Measurements from ENCODE around the gene TAMALIN. TPM values are rescaled to one million over a fixed set of nuclear protein-coding genes. Genes with fewer than 3 reads are reported as not detected.
A peak's percentile ranks its signal among the peaks of the same experiment; 100 is the strongest.

TAMALIN gene
- total RNA-seq, 1 experiment from 2014 or later: not detected

GRCh38 chr12:51980051-51980808 is 26.5 kb upstream of the TAMALIN start:
- Mint-ChIP-seq H3K4me3 (ENCODE audit: unreplicated experiment) (no peak overlapping the region), H3K4me1 (ENCODE audit: insufficient read depth, unreplicated experiment) (no peaks in the 10 kb centered on the region), H3K27ac (ENCODE audit: low read depth, unreplicated experiment) (no peak overlapping the region), H3K27me3 (ENCODE audit: insufficient read depth, unreplicated experiment) (no peaks in the 10 kb centered on the region), H3K36me3 (ENCODE audit: insufficient read depth, unreplicated experiment) (peaks cover 83% of the 10 kb centered on the region), H3K9me3 (ENCODE audit: unreplicated experiment) (no peaks in the 10 kb centered on the region)
- TF ChIP-seq CTCF (IDR thresholded peaks at IDR 0.05; ENCODE audit: unreplicated experiment): peak; percentile 86
- intact Hi-C loops (cut with micrococcal nuclease): loop anchor here (1.0 kb wide), 2 partner anchors 54 to 85 kb away; no protein-coding TSS in a partner anchor
- DNase-seq (ENCODE audit: unreplicated experiment): peak; percentile 80
- POLR2A ChIA-PET: interaction anchor here (0.7 to 0.8 kb wide), 2 partner anchors 25 to 88 kb away, joined by 3 read pairs; no protein-coding TSS in a partner anchor
- CTCF ChIA-PET: interaction anchor here (0.6 to 2.0 kb wide), 27 partner anchors 8 to 875 kb away, joined by 3 to 17 read pairs (median 4); no protein-coding TSS in a partner anchor
- BruUV-seq (replicated peaks): no TSS peak

DNA sequence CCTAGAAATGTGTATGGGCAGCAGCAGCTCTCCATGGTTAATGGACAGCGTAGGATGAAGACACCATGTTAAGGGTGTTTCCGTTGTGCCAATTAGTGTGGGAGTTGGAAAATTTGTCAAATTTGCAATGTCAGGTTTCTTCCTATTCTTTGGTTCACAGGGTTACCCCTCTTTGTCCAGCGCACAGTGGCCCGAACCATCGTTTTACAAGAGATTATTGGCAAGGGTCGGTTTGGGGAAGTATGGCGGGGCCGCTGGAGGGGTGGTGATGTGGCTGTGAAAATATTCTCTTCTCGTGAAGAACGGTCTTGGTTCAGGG is 26.0 kb upstream of the TAMALIN start:
- no peak for DNase-seq (ENCODE audit: unreplicated experiment)
- Mint-ChIP-seq H3K36me3 (ENCODE audit: insufficient read depth, unreplicated experiment) (peaks cover 81% of the 10 kb centered on the region), H3K27me3 (ENCODE audit: insufficient read depth, unreplicated experiment) (no peaks in the 10 kb centered on the region), H3K27ac (ENCODE audit: low read depth, unreplicated experiment) (no peak overlapping the region), H3K9me3 (ENCODE audit: unreplicated experiment) (no peaks in the 10 kb centered on the region), H3K4me3 (ENCODE audit: unreplicated experiment) (no peak overlapping the region), H3K4me1 (ENCODE audit: insufficient read depth, unreplicated experiment) (no peaks in the 10 kb centered on the region)
- intact Hi-C loops (cut with micrococcal nuclease): loop anchor here (1.0 kb wide), 2 partner anchors 54 to 85 kb away; no protein-coding TSS in a partner anchor
- BruUV-seq (replicated peaks): no TSS peak
- POLR2A ChIA-PET: interaction anchor here (0.7 to 0.8 kb wide), 2 partner anchors 26 to 88 kb away, joined by 3 read pairs; no protein-coding TSS in a partner anchor
- CTCF ChIA-PET: interaction anchor here (0.6 to 2.0 kb wide), 28 partner anchors 9 to 875 kb away, joined by 3 to 17 read pairs (median 4); no protein-coding TSS in a partner anchor
- no peak for TF ChIP-seq CTCF (IDR thresholded peaks at IDR 0.05; ENCODE audit: unreplicated experiment)

DNA sequence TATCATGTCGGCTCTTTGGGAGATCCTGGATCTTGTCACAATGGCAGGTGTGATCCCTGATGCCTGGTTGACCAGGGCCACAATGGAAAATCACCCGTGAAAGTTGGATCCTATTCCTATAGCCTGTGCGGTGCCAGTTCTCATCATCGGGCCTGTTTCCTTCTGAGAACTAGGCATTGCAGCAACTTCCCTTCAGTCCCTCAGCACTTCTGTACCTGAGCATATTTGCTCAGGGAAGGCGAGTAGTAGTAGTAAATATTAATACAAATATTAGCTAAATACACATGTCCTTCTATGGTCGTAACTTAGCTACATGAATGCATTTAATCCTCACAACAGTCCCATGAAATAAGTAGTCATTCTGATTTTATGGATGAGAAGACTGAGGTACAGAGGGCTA is 22.1 kb upstream of the TAMALIN start:
- ChIA-PET POLR2A (interaction anchor here (0.6 kb wide), 1 partner anchor 387 kb away, joined by 4 read pairs; no protein-coding TSS in a partner anchor), CTCF (interaction anchor here (0.7 to 16.0 kb wide), 7 partner anchors 40 to 261 kb away, joined by 3 to 258 read pairs (median 4); no protein-coding TSS in a partner anchor)
- TF ChIP-seq CTCF (IDR thresholded peaks at IDR 0.05; ENCODE audit: unreplicated experiment): no peak
- intact Hi-C loops (cut with micrococcal nuclease): no loop called here
- no TSS peak for BruUV-seq (replicated peaks)
- no peak overlapping the region for H3K4me3 Mint-ChIP-seq (ENCODE audit: unreplicated experiment)
- no peak for DNase-seq (ENCODE audit: unreplicated experiment)
- H3K27ac Mint-ChIP-seq (ENCODE audit: low read depth, unreplicated experiment): no peak overlapping the region
- peaks cover 71% of the 10 kb centered on the region for H3K36me3 Mint-ChIP-seq (ENCODE audit: insufficient read depth, unreplicated experiment)
- no peaks in the 10 kb centered on the region for H3K9me3 Mint-ChIP-seq (ENCODE audit: unreplicated experiment)
- no peaks in the 10 kb centered on the region for H3K27me3 Mint-ChIP-seq (ENCODE audit: insufficient read depth, unreplicated experiment)
- no peaks in the 10 kb centered on the region for H3K4me1 Mint-ChIP-seq (ENCODE audit: insufficient read depth, unreplicated experiment)

GRCh38 chr12:51985154-51985835 is 21.5 kb upstream of the TAMALIN start:
- no peaks in the 10 kb centered on the region for H3K9me3 Mint-ChIP-seq (ENCODE audit: unreplicated experiment)
- no peak for TF ChIP-seq CTCF (IDR thresholded peaks at IDR 0.05; ENCODE audit: unreplicated experiment)
- DNase-seq (ENCODE audit: unreplicated experiment): no peak
- BruUV-seq (replicated peaks): no TSS peak
- no peak overlapping the region for H3K27ac Mint-ChIP-seq (ENCODE audit: low read depth, unreplicated experiment)
- no peak overlapping the region for H3K4me3 Mint-ChIP-seq (ENCODE audit: unreplicated experiment)
- CTCF ChIA-PET: interaction anchor here (0.6 to 16.0 kb wide), 4 partner anchors 18 to 94 kb away, joined by 3 to 258 read pairs (median 4); no protein-coding TSS in a partner anchor
- POLR2A ChIA-PET: no interaction called here
- intact Hi-C loops (cut with micrococcal nuclease): no loop called here
- H3K27me3 Mint-ChIP-seq (ENCODE audit: insufficient read depth, unreplicated experiment): no peaks in the 10 kb centered on the region
- H3K36me3 Mint-ChIP-seq (ENCODE audit: insufficient read depth, unreplicated experiment): peaks cover 69% of the 10 kb centered on the region
- H3K4me1 Mint-ChIP-seq (ENCODE audit: insufficient read depth, unreplicated experiment): no peaks in the 10 kb centered on the region

Measured in MCF 10A (cell line).